GM12864 (cell line): ENCODE results near the gene GRIP1.

Experiments used
- DNase-seq: peaks from one replicate; pipeline ENCODE4 v3.0.0-alpha.2; 2011; ENCODE audit warnings: low read depth
- H3K4me3 ChIP-seq: 2 replicates; pipeline ENCODE4 v1.5.1; 2011; ENCODE audit warnings: mild to moderate bottlenecking, low read depth, low read length, control low read depth
- CTCF ChIP-seq: IDR thresholded peaks from 2 replicates; pipeline ENCODE4 v1.5.1; 2011; ENCODE audit warnings: low read depth, mild to moderate bottlenecking, moderate library complexity, low read length, control low read depth, inconsistent platforms; ENCODE audit errors: missing control alignments

GRIP1 gene

GRCh38 chr12:66371982-66372381 is 306.9 kb downstream of the GRIP1 start:
- DNase-seq = no peak
- H3K4me3 ChIP-seq = no peak overlapping the region
- TF ChIP-seq CTCF = no peak

GRCh38 chr12:66367015-66367667 is 311.7 kb downstream of the GRIP1 start:
- no peak overlapping the region for H3K4me3 ChIP-seq
- no peak for TF ChIP-seq CTCF
- DNase-seq = no peak

DNA sequence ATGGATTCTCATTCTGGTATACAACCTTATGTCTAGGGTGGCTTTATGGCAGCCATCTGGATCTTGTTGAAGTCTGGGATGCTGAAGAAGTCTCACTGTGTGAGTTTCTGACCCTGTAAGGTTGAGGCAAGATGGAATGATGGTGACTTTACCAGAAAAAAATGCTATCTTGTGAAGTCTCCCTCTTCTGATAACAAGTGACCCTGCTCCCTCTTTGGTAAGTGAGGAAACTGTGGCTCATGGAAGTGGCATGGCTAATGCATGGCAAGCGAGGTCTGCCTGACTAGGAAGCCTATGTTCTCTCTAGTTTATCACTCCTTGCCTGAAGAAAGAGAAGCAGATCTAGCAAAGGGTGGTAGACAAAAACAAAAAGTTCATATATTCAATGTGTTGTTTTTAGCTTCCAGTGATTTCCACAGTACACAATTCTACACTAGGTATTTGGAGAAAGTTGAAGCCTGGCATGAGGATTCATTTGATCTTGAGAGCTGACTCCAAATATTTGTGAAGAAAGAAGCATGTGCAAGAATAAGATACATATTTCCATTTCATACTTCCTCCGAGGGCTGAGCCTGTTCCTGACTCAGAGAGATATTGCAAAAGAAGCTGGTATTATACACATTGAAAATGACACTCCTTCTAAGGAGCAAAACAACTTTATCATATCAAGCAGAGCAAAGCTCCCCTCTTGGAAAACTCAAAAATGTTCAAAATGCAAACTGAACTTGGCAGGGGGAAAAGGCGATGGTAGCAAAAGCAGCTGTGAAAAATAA is 313.0 kb downstream of the GRIP1 start:
- DNase-seq = no peak
- TF ChIP-seq CTCF = no peak

DNA sequence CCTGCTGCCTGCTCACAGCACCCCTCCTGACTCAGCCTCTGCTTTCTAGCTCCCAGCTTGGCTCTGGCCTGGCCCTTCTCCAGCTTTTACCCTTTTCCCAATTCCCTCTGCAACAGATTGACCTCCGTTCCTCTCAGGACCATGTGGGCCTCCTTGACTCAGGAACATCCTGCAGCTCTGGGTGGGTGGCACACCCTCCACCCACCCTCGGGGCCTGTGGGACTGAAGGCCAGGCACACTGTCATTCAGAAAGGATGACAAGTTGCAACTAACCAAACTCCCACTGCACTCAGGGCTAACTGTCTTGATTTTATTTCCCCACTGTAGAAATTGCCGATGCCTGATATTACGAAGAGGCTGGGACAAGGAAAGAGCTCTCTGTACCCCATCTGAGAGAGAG is 317.2 kb downstream of the GRIP1 start:
- no peak for TF ChIP-seq CTCF
- no peak for DNase-seq
- no peak overlapping the region for H3K4me3 ChIP-seq

More for the DNA sequence above, 313.0 kb downstream of the GRIP1 start:
- H3K4me3 ChIP-seq = no peak overlapping the region

- H3K4me3 ChIP-seq = no peak overlapping the region
- DNase-seq = no peak
- no peak for TF ChIP-seq CTCF
Measured at GRCh38 chr12:66359300-66359699, 319.6 kb downstream of the GRIP1 start.

DNA sequence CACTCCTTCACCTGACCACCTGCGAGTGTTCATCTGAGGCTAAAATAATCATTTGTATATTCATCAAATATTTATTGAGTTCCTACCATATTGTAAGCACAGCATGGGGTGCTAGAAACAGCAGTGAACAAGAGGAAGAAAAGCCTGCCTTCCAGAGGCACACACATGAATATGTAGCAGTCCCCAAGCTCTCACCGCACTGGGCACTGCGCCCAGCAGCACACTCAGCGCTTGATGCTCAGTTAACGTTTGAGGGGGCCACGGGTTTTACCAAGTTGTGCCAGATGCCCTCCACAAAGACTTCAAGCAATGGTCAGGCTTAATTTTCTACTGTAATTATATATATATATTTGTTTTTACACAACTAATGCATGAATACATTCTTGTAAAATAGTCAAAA is 324.6 kb downstream of the GRIP1 start:
- no peak for DNase-seq
- TF ChIP-seq CTCF = no peak

DNA sequence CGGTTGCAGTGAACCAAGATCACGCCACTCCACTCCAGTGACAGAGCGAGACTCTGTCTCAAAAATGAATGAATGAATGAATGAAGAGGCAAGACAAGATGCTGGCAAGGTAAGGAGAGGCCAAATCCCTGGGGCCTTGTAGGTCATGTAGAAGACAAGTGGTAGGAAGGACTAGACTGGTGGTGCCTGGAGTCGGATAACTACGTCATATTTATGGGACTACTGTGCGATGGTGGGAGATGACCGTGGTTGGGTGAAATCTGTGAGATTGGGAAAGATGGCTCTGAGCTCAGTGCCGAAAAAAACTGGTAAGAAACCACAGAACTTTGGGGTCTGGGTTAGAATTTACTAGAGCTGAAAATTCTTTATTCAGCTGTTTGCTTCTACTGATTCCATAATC is 326.0 kb downstream of the GRIP1 start:
- no peak for DNase-seq
- no peak for TF ChIP-seq CTCF
- H3K4me3 ChIP-seq = no peak overlapping the region

More for the DNA sequence above, 324.6 kb downstream of the GRIP1 start:
- no peak overlapping the region for H3K4me3 ChIP-seq
